H9 (cell line): Measurements from ENCODE around the gene SCGB2B2. TPM values are rescaled to one million over a fixed set of nuclear protein-coding genes. Genes with fewer than 3 reads are reported as not detected.

Source experiments
- DNase-seq: peaks from one replicate; pipeline ENCODE4 v3.0.0-alpha.2; 2017
- H2AFZ ChIP-seq: one replicate; pipeline ENCODE4 v1.6.1; 2013; ENCODE audit warnings: mild to moderate bottlenecking, low read length, control low read depth, moderate library complexity
- H2AK5ac ChIP-seq: 2 replicates; pipeline ENCODE4 v1.6.1; 2013; ENCODE audit warnings: low read length, control low read depth, mixed read lengths; ENCODE audit not compliant: insufficient read length
- H2BK120ac ChIP-seq: one replicate; pipeline ENCODE4 v1.6.1; 2013; ENCODE audit warnings: low read depth, mild to moderate bottlenecking, low read length, control low read depth, inconsistent platforms; ENCODE audit not compliant: poor library complexity, severe bottlenecking
- H2BK12ac ChIP-seq: 2 replicates; pipeline ENCODE4 v1.6.1; 2013; ENCODE audit warnings: low read length, control low read depth, mixed read lengths, low read depth; ENCODE audit not compliant: insufficient read length
- H2BK15ac ChIP-seq: 2 replicates; pipeline ENCODE4 v1.6.1; 2013; ENCODE audit warnings: low read depth, low read length, control low read depth
- H2BK20ac ChIP-seq: one replicate; pipeline ENCODE4 v1.6.1; 2013; ENCODE audit warnings: low read depth, mild to moderate bottlenecking, low read length, control low read depth, inconsistent platforms; ENCODE audit not compliant: poor library complexity, severe bottlenecking
- H2BK5ac ChIP-seq: 2 replicates; pipeline ENCODE4 v1.6.1; 2013; ENCODE audit warnings: low read length, control low read depth, mixed read lengths; ENCODE audit not compliant: insufficient read length
- H3K14ac ChIP-seq: 2 replicates; pipeline ENCODE4 v1.6.1; 2013; ENCODE audit warnings: low read length, control low read depth; ENCODE audit not compliant: insufficient read depth
- H3K18ac ChIP-seq: 2 replicates; pipeline ENCODE4 v1.6.1; 2013; ENCODE audit warnings: low read depth, mild to moderate bottlenecking, mixed read lengths, low read length, control low read depth; ENCODE audit not compliant: insufficient read length
- H3K23ac ChIP-seq: 2 replicates; pipeline ENCODE4 v1.6.1; 2013; ENCODE audit warnings: low read length, control low read depth, mixed read lengths, low read depth; ENCODE audit not compliant: insufficient read length
- H3K23me2 ChIP-seq: 2 replicates; pipeline ENCODE4 v1.6.1; 2013; ENCODE audit warnings: low read depth, mild to moderate bottlenecking, mixed read lengths, low read length, control low read depth; ENCODE audit not compliant: insufficient read length, poor library complexity, severe bottlenecking
- H3K27ac ChIP-seq: 2 replicates; pipeline ENCODE4 v1.5.1; 2013; ENCODE audit warnings: low read length, control low read depth, mixed read lengths, low read depth; ENCODE audit not compliant: insufficient read length
- H3K27me3 ChIP-seq: 2 replicates; pipeline ENCODE4 v1.6.1; 2013; ENCODE audit warnings: low read length, control low read depth, inconsistent platforms; ENCODE audit not compliant: insufficient read depth
- H3K4ac ChIP-seq: 2 replicates; pipeline ENCODE4 v1.6.1; 2013; ENCODE audit warnings: low read depth, mild to moderate bottlenecking, control low read depth, inconsistent platforms, low read length, moderate library complexity
- H3K4me1 ChIP-seq: 2 replicates; pipeline ENCODE4 v1.6.1; 2013; ENCODE audit warnings: low read length, control low read depth, inconsistent platforms; ENCODE audit not compliant: insufficient read depth
- H3K4me2 ChIP-seq: 2 replicates; pipeline ENCODE4 v1.6.1; 2013; ENCODE audit warnings: low read length, control low read depth, mixed read lengths; ENCODE audit not compliant: insufficient read length, insufficient read depth
- H3K56ac ChIP-seq: 2 replicates; pipeline ENCODE4 v1.6.1; 2013; ENCODE audit warnings: low read depth, mild to moderate bottlenecking, mixed read lengths, low read length, control low read depth; ENCODE audit not compliant: insufficient read length
- H3K79me1 ChIP-seq: 2 replicates; pipeline ENCODE4 v1.6.1; 2013; ENCODE audit warnings: low read depth, mild to moderate bottlenecking, moderate library complexity, low read length, control low read depth, inconsistent platforms; ENCODE audit not compliant: insufficient read depth, poor library complexity, severe bottlenecking
- H3K79me2 ChIP-seq: 2 replicates; pipeline ENCODE4 v1.6.1; 2013; ENCODE audit warnings: low read length, control low read depth, inconsistent platforms; ENCODE audit not compliant: insufficient read depth
- H3K9ac ChIP-seq: 2 replicates; pipeline ENCODE4 v1.6.1; 2013; ENCODE audit warnings: low read length, control low read depth, mixed read lengths; ENCODE audit not compliant: insufficient read length; ENCODE audit errors: extremely low read depth
- H3K9me3 ChIP-seq: one replicate; pipeline ENCODE4 v1.6.1; 2013; ENCODE audit warnings: low read depth, low read length, inconsistent platforms; ENCODE audit not compliant: control insufficient read depth
- H3T11ph ChIP-seq: one replicate; pipeline ENCODE4 v1.6.1; 2013; ENCODE audit warnings: mild to moderate bottlenecking, low read length, control low read depth, inconsistent platforms
- H4K20me1 ChIP-seq: one replicate; pipeline ENCODE4 v1.6.1; 2013; ENCODE audit not compliant: control insufficient read depth, insufficient read length, insufficient read depth
- H4K5ac ChIP-seq: 2 replicates; pipeline ENCODE4 v1.6.1; 2013; ENCODE audit warnings: low read depth, mild to moderate bottlenecking, mixed read lengths, low read length, control low read depth; ENCODE audit not compliant: insufficient read length
- H4K8ac ChIP-seq: replicated peaks from 2 replicates; pipeline ENCODE4 v1.6.1; 2013; ENCODE audit warnings: low read length, control low read depth, mixed read lengths, low read depth; ENCODE audit not compliant: insufficient read length
- H4K91ac ChIP-seq: 2 replicates; pipeline ENCODE4 v1.6.1; 2013; ENCODE audit warnings: low read depth, mild to moderate bottlenecking, moderate library complexity, mixed read lengths, low read length, control low read depth; ENCODE audit not compliant: insufficient read length
- H3K27ac Mint-ChIP-seq, 3 experiments: 2 replicates in 2 of 3; 3 replicates in 1 of 3; pipeline ENCODE4 v1.8.0; 2020 to 2021; ENCODE audit warnings: mixed read lengths in 3 of 3, mild to moderate bottlenecking in 1 of 3, moderate library complexity in 1 of 3
- H3K27me3 Mint-ChIP-seq: 2 replicates; pipeline ENCODE4 v1.8.0; 2021; ENCODE audit warnings: low read depth, mild to moderate bottlenecking, moderate library complexity, mixed read lengths
- H3K36me3 Mint-ChIP-seq, 3 experiments: 2 replicates in 2 of 3; 3 replicates in 1 of 3; pipeline ENCODE4 v1.8.0; 2020 to 2021; ENCODE audit warnings: low read depth in 3 of 3, mixed read lengths in 3 of 3; ENCODE audit not compliant: insufficient read depth in 1 of 3
- H3K4me1 Mint-ChIP-seq, 2 experiments: 2 replicates each; pipeline ENCODE4 v1.8.0; 2020; ENCODE audit warnings: mixed read lengths in 2 of 2
- H3K4me3 Mint-ChIP-seq, 2 experiments: 2 replicates in 1 of 2; 3 replicates in 1 of 2; pipeline ENCODE4 v1.8.0; 2020 to 2021; ENCODE audit warnings: mild to moderate bottlenecking in 2 of 2, mixed read lengths in 2 of 2, moderate library complexity in 1 of 2
- H3K9me3 Mint-ChIP-seq, 2 experiments: 2 replicates in 1 of 2; 3 replicates in 1 of 2; pipeline ENCODE4 v1.8.0; 2020; ENCODE audit warnings: mild to moderate bottlenecking in 2 of 2, mixed read lengths in 2 of 2, moderate library complexity in 1 of 2
- WGBS: extraction: QIAGEN DNeasy Blood & Tissue Kit; methylation state at CpG from one replicate; pipeline ENCODE4 v1.1.7; 2013; ENCODE audit warnings: missing lambda C conversion rate, low lambda C conversion rate, mixed read lengths; ENCODE audit not compliant: insufficient read length; ENCODE audit errors: extremely low coverage; 5-methylcytosine and 5-hydroxymethylcytosine counted together
- total RNA-seq: library from RNA; stranded (reverse); gene quantifications from 2 replicates; pipeline ENCODE4 v1.2.1, GENCODE V29; 2021
- TF ChIP-seq, protein P1 (sequence below): fragments of 200-600 bp; sonication (generic); conservative IDR thresholded peaks from 3 replicates; pipeline ENCODE4 v1.8.0; 2021; ENCODE audit warnings: antibody characterized with exemption, mild to moderate bottlenecking

The SCGB2B2 gene
- total RNA-seq, 1 experiment from 2014 or later: not detected

DNA sequence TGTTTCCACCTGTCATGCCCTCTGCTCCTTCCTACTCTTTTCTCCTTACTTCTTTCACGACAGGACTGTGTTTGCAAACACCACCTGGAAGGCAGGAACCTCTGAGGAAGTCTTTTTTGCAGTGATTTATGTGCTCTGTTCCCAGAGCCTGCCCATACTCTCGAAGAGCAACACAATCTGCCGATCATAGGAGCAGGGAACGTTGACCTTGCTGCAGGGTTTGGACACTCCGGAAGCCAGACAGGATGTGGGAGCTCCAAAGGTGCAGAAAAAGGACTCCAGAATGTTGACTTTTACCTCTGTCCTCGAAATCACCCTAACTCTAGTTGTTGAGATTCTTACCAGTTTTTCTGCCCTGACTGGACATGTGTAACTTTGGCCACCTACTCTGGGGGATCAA, 48.4 kb upstream of the SCGB2B2 start:
- H3K27ac Mint-ChIP-seq: no peak overlapping the region
- 0 out of 4 replicates have a peak, but pooled peaks cover 0 to 5% of the 10 kb centered on the region in 2 experiments for H3K4me1 Mint-ChIP-seq

More for the DNA sequence above, 48.4 kb upstream of the SCGB2B2 start:
- no peak overlapping the region for H3K4me3 Mint-ChIP-seq
- H3K27me3 Mint-ChIP-seq: peaks cover 46% of the 10 kb centered on the region
- H4K20me1 ChIP-seq: no peaks in the 10 kb centered on the region
- WGBS: no CpG with 5 or more reads among the region's 6 CpGs
- H4K91ac ChIP-seq: no peak overlapping the region
- no peak overlapping the region for H3K18ac ChIP-seq
- H3K79me1 ChIP-seq: no peaks in the 10 kb centered on the region
- H3K23me2 ChIP-seq: no peaks in the 10 kb centered on the region
- no peak overlapping the region for H3K9ac ChIP-seq
- no peaks in the 10 kb centered on the region for H3K4me1 ChIP-seq
- H2BK120ac ChIP-seq: no peak overlapping the region
- no peak overlapping the region for H4K8ac ChIP-seq
- H3K4ac ChIP-seq: no peak overlapping the region
- no peak overlapping the region for H2AFZ ChIP-seq
- TF ChIP-seq, protein P1, sequence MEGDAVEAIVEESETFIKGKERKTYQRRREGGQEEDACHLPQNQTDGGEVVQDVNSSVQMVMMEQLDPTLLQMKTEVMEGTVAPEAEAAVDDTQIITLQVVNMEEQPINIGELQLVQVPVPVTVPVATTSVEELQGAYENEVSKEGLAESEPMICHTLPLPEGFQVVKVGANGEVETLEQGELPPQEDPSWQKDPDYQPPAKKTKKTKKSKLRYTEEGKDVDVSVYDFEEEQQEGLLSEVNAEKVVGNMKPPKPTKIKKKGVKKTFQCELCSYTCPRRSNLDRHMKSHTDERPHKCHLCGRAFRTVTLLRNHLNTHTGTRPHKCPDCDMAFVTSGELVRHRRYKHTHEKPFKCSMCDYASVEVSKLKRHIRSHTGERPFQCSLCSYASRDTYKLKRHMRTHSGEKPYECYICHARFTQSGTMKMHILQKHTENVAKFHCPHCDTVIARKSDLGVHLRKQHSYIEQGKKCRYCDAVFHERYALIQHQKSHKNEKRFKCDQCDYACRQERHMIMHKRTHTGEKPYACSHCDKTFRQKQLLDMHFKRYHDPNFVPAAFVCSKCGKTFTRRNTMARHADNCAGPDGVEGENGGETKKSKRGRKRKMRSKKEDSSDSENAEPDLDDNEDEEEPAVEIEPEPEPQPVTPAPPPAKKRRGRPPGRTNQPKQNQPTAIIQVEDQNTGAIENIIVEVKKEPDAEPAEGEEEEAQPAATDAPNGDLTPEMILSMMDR: no peak
- no peak overlapping the region for H3T11ph ChIP-seq
- no peak overlapping the region for H2AK5ac ChIP-seq
- no peak overlapping the region for H4K5ac ChIP-seq
- no peak overlapping the region for H2BK5ac ChIP-seq
- H2BK20ac ChIP-seq: no peak overlapping the region
- H2BK15ac ChIP-seq: no peak overlapping the region
- no peak overlapping the region for H3K14ac ChIP-seq
- H2BK12ac ChIP-seq: no peak overlapping the region
- no peaks in the 10 kb centered on the region for H3K9me3 ChIP-seq
- H3K56ac ChIP-seq: no peak overlapping the region
- no peak overlapping the region for H3K27ac ChIP-seq
- H3K9me3 Mint-ChIP-seq: peaks cover 34 to 81% of the 10 kb centered on the region in 2 experiments
- no peak for DNase-seq
- H3K27me3 ChIP-seq: no peaks in the 10 kb centered on the region
- H3K79me2 ChIP-seq: no peaks in the 10 kb centered on the region
- H3K4me2 ChIP-seq: no peak overlapping the region
- H3K36me3 Mint-ChIP-seq: peaks cover 0 to 3% (median 0%) of the 10 kb centered on the region in 3 experiments; a peak in 1 of 7 replicates
- no peak overlapping the region for H3K23ac ChIP-seq
